T47D (cell line): ENCODE data around the gene CIAO1.
"Not testable (repeated sequence)": the region's sequence is repeated elsewhere in the genome, so short reads cannot be mapped to it uniquely, and the experiment has no call there.

ENCODE experiments used
- DNase-seq, 2 experiments: peaks; one replicate each; pipeline versions ENCODE4 v3.0.0 to v3.0.0-alpha.2; 2011 to 2012; ENCODE audit warnings: low read depth in 1 of 2, low spot score in 1 of 2
- JUND ChIP-seq: IDR thresholded peaks from 2 replicates; pipeline ENCODE4 v1.6.1; 2012; ENCODE audit warnings: low read depth
- in situ Hi-C: cut with HindIII; loops from 2 replicates; pipeline ENCODE4 v1.10.0; 2016; ENCODE audit warnings: low sequenced_read_pairs, low pct_unique_long_range_greater_than_20kb

Gene CIAO1

DNA sequence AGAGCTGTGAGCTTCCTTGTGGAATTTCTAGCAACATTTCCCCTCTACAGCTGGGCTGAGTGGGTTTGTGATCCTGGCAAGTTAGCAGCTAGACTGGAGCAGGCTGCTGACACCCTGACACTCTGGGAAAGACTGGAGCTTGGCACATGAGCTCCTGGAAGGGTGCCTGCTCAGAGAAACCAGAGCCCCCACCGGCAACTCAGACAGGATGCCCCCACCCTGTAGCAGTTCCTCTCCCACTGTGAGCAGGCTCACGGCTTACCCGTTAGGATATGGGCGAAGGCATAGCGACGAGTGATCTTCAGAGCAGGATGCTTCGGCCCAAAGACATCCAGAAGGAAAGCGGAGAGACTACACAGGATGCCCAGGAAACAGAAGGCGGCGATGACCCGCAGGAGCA lies 11.5 kb upstream of the CIAO1 start:
- in situ Hi-C loops: no loop called here
- DNase-seq: no peak
- TF ChIP-seq JUND: no peak

DNA sequence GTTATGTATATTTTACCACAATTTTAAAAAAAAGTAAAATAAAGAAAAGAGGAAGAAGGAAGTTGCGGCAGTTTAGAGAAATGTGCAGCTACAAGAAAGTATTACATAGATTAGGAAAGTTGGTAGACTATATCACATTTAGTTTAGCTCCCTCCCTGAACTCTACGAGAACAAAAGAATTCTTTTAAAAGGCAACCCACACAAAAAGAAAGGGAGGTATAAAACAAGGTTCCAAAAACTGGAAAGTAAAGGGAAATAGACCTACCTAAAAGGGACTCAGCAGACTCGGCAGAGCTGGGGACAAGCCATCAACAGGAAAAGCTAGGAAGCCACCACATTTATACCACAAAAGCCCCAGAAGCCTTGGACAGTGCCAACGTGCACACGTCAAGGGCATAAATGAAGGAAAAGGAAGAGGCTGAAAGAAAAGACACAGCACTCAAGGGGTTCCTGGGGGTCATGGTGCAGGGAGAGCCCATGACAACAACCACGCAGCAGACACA lies 9.4 kb upstream of the CIAO1 start:
- no peak for DNase-seq
- in situ Hi-C loops: no loop called here
- TF ChIP-seq JUND: no peak

DNA sequence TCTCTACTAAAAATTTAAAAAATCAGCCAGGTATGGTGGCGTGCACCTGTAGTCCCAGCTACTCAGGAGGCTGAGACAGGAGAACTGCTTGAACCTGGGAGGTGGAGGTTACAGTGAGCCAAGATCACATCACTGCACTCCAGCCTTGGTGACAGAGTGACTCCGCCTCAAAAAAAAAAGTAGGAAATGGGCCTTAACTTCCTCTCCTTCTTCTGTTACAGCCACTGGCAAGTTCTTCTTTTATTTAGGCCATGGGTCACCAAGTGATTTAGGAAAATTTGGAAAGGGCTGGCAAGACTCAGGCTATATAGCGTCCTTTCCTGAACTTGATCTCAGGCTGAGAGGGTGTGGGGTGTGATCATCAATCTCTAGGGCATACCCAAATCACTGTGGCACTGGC lies 8.3 kb upstream of the CIAO1 start:
- DNase-seq, in situ Hi-C loops: not testable (repeated sequence)

DNA sequence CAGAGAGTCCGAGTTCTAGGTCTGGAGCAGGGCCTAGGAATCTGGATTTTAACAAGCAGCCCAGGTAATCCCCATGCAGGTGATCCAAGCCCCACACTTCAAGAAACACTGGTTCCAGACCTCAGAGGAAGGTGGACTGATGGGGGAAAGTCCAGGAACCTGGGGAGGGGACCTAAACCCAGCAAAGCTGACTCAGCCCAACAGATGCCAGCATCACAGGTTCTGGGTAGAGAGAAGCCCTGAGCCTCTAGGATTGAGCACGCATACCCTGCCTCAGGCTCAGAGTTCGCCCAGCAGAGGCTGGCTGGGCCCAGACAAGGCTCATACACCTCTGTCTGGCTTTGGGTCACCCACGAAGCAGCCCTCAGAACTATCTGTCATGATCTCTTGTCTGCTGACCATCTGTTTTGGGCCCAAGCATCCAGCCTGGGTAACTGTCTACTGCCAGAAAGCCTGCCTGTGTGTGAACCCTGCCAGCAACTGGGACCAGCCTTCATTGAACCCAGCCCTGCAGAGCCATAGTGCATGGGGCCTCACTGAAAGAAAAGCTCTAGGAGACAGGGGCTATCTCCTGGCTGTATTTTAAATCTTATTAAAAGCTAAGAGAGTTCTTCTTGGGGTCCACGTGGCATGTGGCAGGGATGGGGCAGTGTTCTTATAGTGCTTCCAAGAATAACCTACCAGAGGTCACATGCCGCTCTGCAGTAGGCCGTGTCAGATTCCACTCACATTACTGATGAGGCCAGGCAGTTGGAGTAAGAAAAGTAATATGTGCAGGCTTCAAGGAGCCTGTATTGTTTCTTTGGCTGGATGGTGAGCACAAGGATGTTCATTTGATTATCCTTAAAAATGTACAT lies 7.6 kb upstream of the CIAO1 start:
- no peak for TF ChIP-seq JUND
- no peak for DNase-seq
- in situ Hi-C loops: no loop called here

DNA sequence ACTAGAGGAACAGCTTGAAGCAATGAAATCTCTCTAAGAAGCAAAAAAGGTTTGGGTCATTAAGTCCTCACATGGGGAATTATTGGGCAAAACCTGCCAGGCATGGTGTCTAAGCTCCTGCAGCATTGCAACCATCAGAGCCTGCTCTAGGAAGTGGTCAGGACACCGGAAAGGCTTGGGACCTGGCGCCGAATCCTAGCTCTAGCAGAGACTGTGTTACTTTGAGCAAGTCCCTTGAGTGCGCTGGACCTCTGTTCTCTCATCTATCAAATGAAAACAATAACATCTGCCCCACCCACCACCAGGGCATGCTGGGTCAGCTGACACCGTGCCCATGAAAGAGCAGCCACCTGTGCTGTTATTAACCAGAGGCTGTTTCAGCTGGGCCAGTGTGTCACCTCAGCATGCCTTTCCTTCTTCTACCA lies 6.5 kb upstream of the CIAO1 start:
- DNase-seq: no peak
- no peak for TF ChIP-seq JUND
- in situ Hi-C loops: no loop called here

DNA sequence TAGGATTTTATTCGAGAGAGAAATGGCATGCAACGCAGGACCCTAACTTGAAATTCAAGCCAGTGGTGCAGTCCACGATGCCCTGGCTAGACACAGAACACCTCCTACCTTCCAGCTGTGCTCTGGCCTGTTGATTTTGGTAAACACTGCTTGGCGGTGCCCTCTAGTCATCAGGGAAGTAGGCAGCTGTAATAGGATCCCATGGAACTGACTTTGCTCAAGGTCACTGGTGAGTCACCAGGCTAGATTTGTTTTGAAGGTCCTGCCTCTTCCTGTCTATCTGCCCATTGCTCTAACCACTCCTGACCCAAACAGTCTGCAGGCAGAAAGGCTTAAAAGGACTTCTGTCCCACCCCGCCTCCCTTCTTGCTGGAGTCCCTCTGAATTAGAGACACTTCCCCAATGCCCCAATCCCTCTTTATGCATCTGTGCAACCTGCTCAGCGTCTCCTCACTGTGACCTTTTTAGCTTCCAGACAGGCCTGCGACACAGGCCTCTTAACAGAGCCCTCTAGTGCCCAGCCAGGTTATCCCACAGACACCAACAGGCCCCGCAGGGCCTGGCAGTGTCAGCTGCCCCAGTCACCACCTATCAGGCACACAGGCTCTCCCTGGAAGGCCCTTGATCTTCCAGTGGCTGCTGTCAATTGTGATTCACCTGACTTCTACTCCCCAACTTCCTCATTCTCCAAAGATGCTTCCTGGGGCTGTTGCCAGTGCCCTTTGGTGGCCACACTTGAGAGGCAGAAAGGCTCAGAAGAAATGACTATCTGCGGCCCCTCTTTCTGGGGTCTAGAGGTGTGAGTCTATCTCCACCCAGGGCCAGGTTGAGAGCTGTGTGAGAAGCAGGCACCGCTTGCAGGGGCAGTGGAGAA lies 5.4 kb upstream of the CIAO1 start:
- peak; percentile 54 to 72 for DNase-seq
- in situ Hi-C loops: no loop called here
- no peak for TF ChIP-seq JUND

DNA sequence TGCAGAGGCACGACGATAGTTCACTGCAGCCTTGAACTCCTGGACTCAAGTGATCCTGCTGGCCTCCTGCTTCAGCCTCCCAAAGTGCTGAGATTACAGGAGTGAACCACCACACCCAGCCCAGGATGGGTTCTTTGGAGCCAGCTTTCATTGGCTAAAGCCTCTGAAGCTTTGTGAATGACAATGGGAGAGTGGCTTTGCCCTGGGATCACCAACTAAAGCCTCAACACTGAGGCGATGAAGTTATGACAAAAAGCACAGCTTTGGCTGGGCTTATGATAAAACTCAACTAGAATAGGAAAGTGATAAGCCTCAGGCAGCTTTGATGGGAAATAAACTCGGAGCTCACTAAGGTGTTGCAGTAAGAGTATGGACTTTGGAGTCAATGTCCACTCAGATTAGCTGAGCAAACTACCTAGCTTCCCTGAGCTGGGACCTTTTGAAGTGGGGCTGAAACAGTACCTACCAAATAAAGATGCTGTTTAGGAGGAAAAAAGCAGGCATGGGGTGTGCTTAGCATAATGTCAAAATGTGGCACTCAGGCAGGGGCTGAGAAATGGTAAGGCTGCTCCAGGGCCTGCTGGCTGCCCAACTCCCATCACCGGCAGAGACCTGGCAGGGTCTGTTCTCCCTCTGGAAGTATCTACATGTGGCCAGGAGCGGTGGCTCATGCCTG lies 4.6 kb upstream of the CIAO1 start:
- DNase-seq: no peak
- in situ Hi-C loops: no loop called here
- TF ChIP-seq JUND: no peak

DNA sequence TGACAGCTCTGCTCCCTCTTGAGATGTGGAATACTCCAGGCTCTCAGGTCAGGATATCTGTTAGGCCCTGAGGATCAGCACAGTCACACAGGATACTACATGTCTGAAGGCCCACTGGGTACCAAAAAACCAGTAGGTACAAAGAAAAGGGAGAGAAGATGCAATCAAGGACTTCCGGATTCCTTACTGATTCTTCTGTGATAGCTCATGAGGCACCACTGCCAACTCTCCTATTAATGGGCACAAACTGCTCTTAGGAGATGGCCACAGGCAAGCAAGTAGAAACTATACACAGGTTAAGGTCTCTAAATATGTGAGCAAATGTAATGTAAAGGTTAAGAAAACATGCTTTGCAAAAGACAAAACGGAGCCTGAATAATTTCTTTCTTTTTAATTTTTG lies 3.7 kb upstream of the CIAO1 start:
- in situ Hi-C loops: no loop called here
- no peak for TF ChIP-seq JUND
- no peak for DNase-seq

DNA sequence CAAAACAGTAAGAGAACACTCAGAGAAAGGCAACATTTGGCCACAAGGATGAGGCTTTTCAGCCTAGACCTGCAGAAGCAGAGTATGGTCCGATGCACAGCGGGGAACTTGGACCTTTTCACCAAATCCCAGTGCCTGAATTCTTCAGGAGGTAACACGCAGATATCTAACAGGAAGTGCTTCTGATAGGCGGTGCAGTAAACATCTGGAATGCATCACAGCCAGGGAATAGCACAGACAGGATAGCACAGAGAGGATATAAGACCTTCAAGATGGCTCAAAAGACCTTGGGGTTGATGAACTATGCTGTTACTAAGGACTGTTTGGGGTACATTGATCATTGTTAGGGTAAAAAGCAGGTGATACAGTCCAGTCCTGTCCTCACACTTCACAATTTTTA lies 1.9 kb upstream of the CIAO1 start:
- no peak for DNase-seq
- TF ChIP-seq JUND: no peak
- in situ Hi-C loops: no loop called here

DNA sequence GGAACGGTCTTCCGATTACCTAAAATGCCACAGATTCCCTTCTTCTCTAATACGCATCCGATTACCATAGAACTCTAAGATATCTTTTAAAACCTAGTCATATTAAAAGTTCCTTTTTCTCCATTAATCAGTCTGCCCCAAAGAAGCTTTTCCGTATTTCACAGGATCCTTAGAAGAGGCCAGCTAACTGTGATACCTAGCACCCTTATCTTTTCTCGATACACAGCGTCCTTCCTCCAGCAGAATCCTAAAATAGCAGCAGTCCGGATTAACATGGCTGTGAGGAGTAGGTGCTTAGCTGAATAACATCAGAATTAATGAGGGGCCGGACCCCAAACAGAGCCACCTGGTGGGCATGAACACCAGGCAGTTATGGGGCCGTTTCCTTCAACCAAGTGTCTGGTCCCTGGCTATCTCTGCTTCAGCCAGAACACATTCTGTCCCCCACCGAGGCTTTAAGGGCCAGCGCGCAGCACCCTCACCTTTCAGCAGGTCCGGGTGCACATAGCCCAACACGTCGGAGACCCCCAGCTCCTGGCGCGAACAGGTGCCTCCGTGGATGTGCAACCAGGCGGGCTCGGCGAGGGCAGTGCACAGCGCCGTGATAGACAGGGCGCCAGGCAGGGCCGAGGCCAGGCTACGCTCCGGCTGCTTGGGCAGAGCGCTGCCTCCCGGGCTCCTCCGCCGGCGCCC lies 1.2 kb upstream of the CIAO1 start:
- DNase-seq: peak in 1 of 2 experiments; percentile 13
- in situ Hi-C loops: no loop called here
- no peak for TF ChIP-seq JUND

DNA sequence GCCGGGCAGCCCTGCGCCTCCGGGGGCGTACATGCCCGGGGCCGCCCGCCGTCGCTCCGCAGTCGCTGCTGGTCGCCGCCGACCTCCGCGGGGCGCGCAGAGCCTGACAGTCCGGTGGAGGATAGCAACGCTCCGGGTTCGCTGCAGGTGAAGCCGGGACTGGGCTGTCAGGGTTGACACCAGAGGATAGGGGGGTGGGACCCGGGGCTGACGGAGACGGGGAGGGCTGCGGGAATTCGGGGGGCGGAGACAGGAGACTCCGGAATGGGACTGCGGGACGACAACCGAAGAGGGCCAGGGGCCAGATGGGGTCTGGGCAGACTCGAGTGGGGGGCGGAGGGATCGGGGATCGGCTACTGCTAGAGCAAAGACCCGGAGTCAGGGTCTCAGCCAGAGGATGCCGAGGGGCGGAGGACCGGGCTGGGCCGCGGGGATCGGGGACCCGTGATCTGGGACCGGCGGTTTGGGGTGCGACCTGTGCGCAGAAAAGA lies 631 bp upstream of the CIAO1 start:
- DNase-seq: peak; percentile 30 to 32
- TF ChIP-seq JUND: no peak
- in situ Hi-C loops: no loop called here
